ENCODE results near the gene BCL2L1. TPM values are rescaled to one million over a fixed set of nuclear protein-coding genes. Genes with fewer than 3 reads are reported as not detected.

The BCL2L1 gene
- total RNA-seq, 2 experiments from 2014 or later, result 64.2 to 88.8 TPM

DNA sequence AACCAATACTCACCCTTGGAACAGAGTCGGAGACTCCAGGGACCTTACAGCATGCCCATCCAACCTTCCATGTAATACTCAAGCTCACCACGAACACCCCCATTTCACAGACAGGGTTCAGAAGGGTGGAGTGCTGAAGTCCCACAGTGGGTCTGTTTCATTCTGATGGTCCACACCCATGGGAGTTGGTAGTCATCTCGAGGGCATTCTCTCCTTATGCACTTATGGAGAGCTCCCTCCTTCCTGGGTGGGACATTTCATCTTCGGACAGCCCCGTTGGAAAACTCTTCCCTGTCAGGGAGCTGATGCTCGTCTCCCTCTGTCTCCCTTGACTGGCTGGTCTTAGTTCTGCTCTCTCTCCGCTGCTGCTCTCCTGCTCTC is 46.1 kb downstream of the BCL2L1 start:
- H3K9me3 ChIP-seq (ENCODE audit: low read length), result no peaks in the 10 kb centered on the region
- peak overlapping the region; percentile 88 for H3K4me2 ChIP-seq (ENCODE audit: low read length)
- no TSS peak for BruUV-seq (replicated peaks)
- H3K27ac ChIP-seq (ENCODE audit: low read depth, low read length, poor library complexity, severe bottlenecking), result peak overlapping the region; percentile 81
- no peaks in the 10 kb centered on the region for H4K20me1 ChIP-seq (ENCODE audit: insufficient read depth, low read length)
- H3K4me3 ChIP-seq (ENCODE audit: low read depth, low read length, poor library complexity, severe bottlenecking), result peak overlapping the region; percentile 58
- H3K9me2 ChIP-seq (ENCODE audit: insufficient read depth, low read length), result no peaks in the 10 kb centered on the region
- TF ChIP-seq CTCF (conservative IDR thresholded peaks at IDR 0.05; ENCODE audit: low read length), result no peak
- peaks cover 82% of the 10 kb centered on the region for H3K4me1 ChIP-seq (ENCODE audit: insufficient read depth, low read length, poor library complexity, severe bottlenecking)
- H3K36me3 ChIP-seq (ENCODE audit: insufficient read depth, low read length), result peaks cover 47% of the 10 kb centered on the region
- intact Hi-C loops (cut with micrococcal nuclease; ENCODE audit: unreplicated experiment), result no loop called here
- ChIA-PET POLR2A (interaction anchor here (0.5 to 4.3 kb wide), 6 partner anchors 8 to 63 kb away, joined by 3 to 34 read pairs (median 4); partner anchors contain the start of gene TPX2), CTCF (ENCODE audit: unreplicated experiment) (interaction anchor here (1.7 kb wide), 1 partner anchor 15 kb away, joined by 8 read pairs; no protein-coding TSS in a partner anchor)
- H3K79me2 ChIP-seq (ENCODE audit: insufficient read depth, low read depth, low read length), result peaks cover 34% of the 10 kb centered on the region; the same call in 1 of the 2 replicates
- H2AFZ ChIP-seq (ENCODE audit: low read length), result no peak overlapping the region
- DNase-seq (ENCODE audit: low spot score), result no peak

DNA sequence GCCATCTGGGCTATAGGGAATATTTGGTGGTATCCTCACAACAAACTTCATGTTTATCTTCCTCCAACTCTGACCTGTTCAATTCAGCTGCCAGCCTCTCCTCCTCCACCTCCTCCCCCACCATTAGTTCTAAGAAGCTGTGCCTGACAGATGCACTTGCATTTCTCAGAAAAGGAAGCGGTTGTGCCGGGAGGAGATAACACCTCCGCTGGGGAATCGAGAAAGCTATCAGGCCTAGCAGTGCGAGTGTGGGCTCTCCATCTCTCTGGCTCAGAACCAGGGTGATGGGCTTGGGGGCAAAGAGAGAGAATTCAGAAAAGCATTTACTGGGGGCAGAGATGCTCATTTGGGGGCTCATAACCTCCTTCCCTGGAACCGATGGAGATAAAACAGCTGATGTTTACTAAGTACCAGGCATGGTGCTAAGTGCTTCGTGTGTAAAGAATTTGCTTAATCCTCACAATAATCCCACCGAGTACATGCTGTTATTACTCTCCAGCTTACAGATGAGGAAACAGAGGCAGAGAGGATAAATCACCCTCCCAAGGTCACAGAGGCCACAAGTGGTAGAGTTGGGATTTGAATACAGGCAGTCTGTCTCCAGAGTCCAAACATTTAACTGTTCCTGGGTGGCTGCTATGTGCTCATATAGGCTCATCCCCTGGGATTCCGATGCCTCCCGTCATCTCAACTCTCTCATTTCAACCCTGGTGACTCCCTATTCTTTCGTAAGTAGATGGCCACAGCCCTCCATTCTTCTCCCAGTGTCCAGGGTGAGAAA is 46.6 kb downstream of the BCL2L1 start:
- Histone ChIP-seq H3K4me3 (ENCODE audit: low read depth, low read length, poor library complexity, severe bottlenecking) (peak overlapping the region; percentile 58), H3K9me3 (ENCODE audit: low read length) (no peaks in the 10 kb centered on the region), H3K9me2 (ENCODE audit: insufficient read depth, low read length) (no peaks in the 10 kb centered on the region), H4K20me1 (ENCODE audit: insufficient read depth, low read length) (no peaks in the 10 kb centered on the region), H3K4me2 (ENCODE audit: low read length) (peak overlapping the region; percentile 88), H2AFZ (ENCODE audit: low read length) (no peak overlapping the region), H3K79me2 (ENCODE audit: insufficient read depth, low read depth, low read length) (peaks cover 28% of the 10 kb centered on the region; the same call in 1 of the 2 replicates), H3K4me1 (ENCODE audit: insufficient read depth, low read length, poor library complexity, severe bottlenecking) (peaks cover 76% of the 10 kb centered on the region), H3K36me3 (ENCODE audit: insufficient read depth, low read length) (peaks cover 47% of the 10 kb centered on the region), H3K27ac (ENCODE audit: low read depth, low read length, poor library complexity, severe bottlenecking) (peak overlapping the region; percentile 81)
- DNase-seq (ENCODE audit: low spot score), result peak; percentile 71
- ChIA-PET POLR2A (interaction anchor here (0.5 to 4.3 kb wide), 9 partner anchors 7 to 64 kb away, joined by 3 to 34 read pairs (median 4); partner anchors contain the start of genes BCL2L1 and TPX2), CTCF (ENCODE audit: unreplicated experiment) (interaction anchor here (0.9 to 1.7 kb wide), 2 partner anchors 14 to 47 kb away, joined by 3 to 8 read pairs; no protein-coding TSS in a partner anchor)
- intact Hi-C loops (cut with micrococcal nuclease; ENCODE audit: unreplicated experiment), result no loop called here
- no TSS peak for BruUV-seq (replicated peaks)
- TF ChIP-seq CTCF (conservative IDR thresholded peaks at IDR 0.05; ENCODE audit: low read length) (no peak), EZH2phosphoT487 (IDR thresholded peaks at IDR 0.05; ENCODE audit: borderline replicate concordance, low read depth, low read length) (no peak)

Data from OCI-LY7 (cell line).